GM12878 (cell line): ENCODE data around the gene MTRF1L.

ENCODE experiments used
- IRF4 ChIP-seq: IDR thresholded peaks from 2 replicates; pipeline ENCODE4 v1.6.1; 2011; ENCODE audit warnings: low read depth, low read length
- MAX ChIP-seq: IDR thresholded peaks from 2 replicates; pipeline ENCODE4 v1.6.1; 2012; ENCODE audit warnings: low read depth, low read length, improper control_type of control experiment
- SIN3A ChIP-seq: IDR thresholded peaks from 2 replicates; pipeline ENCODE4 v1.6.1; 2012; ENCODE audit warnings: low read depth, low read length, improper control_type of control experiment
- ZNF274 ChIP-seq: IDR thresholded peaks from one replicate; pipeline ENCODE4 v1.8.0; 2011; ENCODE audit not compliant: insufficient read length, insufficient read depth
- TF ChIP-seq, protein P1 (sequence below), 3 experiments: IDR thresholded peaks in 2 of 3; conservative IDR thresholded peaks in 1 of 3; 2 replicates each; pipeline ENCODE4 v1.5.1; 2011; ENCODE audit warnings: low read depth in 3 of 3, low read length in 3 of 3, mild to moderate bottlenecking in 3 of 3, control low read depth in 2 of 3, moderate library complexity in 2 of 3, inconsistent platforms in 1 of 3, mixed read lengths in 1 of 3; ENCODE audit not compliant: control insufficient read depth in 2 of 3, insufficient read depth in 1 of 3; ENCODE audit errors: extremely low read depth in 1 of 3
- TF ChIP-seq, protein P2 (sequence below): IDR thresholded peaks from 2 replicates; pipeline ENCODE4 v1.6.1; 2011; ENCODE audit warnings: low read depth, low read length, improper control_type of control experiment, borderline replicate concordance

DNA sequence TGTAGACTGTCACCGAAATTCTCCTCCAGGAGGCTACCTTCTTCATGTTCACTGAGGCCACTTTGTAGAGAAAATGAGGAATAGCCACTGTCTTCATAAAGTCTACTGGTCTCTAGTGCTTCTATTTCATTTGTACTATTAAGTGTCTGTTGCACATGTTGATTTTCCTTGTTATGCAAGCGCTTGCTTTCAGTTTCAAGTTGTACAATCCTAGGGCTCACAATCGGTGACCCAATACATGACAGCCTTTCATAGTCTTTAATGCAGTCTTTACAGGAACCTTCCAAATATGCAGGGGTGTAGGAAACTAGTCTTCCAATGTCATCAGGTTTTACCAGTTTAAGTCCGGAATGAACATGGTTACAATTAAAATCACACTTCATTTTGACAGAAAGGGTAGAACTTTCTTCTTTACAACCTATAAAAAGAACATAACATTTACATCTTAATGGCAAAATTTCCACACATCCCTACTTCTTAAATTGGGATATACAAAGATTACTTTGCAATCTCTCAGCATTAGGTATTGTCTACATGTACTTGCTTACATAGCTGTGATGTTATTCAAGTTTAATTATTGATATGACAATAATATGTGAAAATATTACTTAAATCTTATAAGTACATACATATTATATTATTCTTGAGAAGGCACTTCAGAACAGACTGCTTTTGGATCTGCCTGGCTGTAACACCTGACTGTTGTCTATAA lies 27.1 kb downstream of the MTRF1L start:
- no peak for TF ChIP-seq ZNF274
- TF ChIP-seq IRF4, result no peak
- TF ChIP-seq, protein P1, sequence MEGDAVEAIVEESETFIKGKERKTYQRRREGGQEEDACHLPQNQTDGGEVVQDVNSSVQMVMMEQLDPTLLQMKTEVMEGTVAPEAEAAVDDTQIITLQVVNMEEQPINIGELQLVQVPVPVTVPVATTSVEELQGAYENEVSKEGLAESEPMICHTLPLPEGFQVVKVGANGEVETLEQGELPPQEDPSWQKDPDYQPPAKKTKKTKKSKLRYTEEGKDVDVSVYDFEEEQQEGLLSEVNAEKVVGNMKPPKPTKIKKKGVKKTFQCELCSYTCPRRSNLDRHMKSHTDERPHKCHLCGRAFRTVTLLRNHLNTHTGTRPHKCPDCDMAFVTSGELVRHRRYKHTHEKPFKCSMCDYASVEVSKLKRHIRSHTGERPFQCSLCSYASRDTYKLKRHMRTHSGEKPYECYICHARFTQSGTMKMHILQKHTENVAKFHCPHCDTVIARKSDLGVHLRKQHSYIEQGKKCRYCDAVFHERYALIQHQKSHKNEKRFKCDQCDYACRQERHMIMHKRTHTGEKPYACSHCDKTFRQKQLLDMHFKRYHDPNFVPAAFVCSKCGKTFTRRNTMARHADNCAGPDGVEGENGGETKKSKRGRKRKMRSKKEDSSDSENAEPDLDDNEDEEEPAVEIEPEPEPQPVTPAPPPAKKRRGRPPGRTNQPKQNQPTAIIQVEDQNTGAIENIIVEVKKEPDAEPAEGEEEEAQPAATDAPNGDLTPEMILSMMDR (IDR thresholded peaks at IDR 0.05 in 2 of 3, conservative IDR thresholded peaks at IDR 0.05 in 1 of 3; ENCODE audit: control insufficient read depth in 2 of 3, extremely low read depth in 1 of 3, insufficient read depth in 1 of 3, low read depth in 3 of 3, low read length in 3 of 3), result no peak
- TF ChIP-seq MAX, result no peak
- no peak for TF ChIP-seq SIN3A
- TF ChIP-seq, protein P2, sequence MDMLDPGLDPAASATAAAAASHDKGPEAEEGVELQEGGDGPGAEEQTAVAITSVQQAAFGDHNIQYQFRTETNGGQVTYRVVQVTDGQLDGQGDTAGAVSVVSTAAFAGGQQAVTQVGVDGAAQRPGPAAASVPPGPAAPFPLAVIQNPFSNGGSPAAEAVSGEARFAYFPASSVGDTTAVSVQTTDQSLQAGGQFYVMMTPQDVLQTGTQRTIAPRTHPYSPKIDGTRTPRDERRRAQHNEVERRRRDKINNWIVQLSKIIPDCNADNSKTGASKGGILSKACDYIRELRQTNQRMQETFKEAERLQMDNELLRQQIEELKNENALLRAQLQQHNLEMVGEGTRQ, result no peak
